GM21737 (cell line): ENCODE measurements around the gene WNT11.
"Not testable (repeated sequence)": the region's sequence is repeated elsewhere in the genome, so short reads cannot be mapped to it uniquely, and the experiment has no call there.

ENCODE experiments used
- ATAC-seq: cut with Tn5 transposase; IDR thresholded peaks from one replicate; pipeline ENCODE4 v1.9.1; 2021; ENCODE audit warnings: mild to moderate bottlenecking, moderate library complexity; ENCODE audit not compliant: unreplicated experiment

WNT11 gene

DNA sequence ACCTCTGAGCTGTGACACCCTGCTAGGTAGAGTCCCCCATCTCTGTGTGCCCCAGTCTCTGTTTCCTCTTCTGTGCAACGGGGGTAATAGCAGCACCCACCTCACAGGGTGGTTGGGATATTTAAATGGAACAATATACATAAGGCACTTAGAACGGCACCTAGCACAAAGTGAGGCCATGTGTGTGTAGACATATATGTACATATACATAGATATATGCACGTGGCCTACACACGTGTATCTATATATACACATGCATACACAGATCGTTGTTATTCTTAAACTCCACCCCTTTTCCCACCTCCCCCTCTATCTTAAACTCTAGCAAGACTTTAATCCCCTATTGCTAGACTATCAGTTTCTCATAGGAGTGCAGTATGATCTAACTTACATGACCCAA, 2.4 kb downstream of the WNT11 start:
- no peak for ATAC-seq

- no peak for ATAC-seq
Measured at GRCh38 chr11:76203131-76203925, 3.0 kb downstream of the WNT11 start.

DNA sequence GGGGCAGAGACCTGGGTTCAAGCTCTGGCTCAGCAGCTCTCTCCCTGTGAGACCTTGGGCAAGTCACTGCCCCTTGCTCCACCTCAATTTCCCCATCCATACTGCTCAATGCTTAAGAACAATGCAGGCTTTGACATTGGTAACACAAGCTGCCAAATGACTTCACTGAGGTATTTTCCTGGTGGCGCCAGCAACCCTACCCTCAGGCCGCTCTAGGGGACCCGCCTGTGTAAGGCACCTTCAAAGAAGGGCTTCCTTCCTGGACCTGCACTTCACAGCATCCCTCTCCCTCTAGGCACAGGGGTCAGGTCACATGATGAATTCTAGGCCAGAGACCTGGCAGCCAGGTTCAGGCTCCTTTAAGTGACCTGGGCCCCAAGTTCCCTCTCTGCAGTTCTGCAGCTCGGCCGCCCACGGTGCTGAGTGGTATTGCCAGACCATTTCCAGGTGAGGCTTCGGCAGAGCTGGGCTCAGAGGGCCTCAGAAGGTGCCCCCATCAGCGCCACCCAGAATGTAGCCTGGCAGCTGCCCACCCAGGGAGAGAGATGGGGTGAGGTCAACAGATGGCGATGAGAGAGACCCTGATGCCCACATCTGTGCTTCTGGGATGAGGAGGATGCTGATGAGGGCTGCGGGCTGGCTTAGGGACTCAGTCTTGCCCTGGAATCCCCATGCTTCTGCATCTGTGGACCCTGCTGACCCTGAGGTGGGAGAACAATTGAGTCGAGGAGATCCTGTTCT, 4.5 kb downstream of the WNT11 start:
- no peak for ATAC-seq

DNA sequence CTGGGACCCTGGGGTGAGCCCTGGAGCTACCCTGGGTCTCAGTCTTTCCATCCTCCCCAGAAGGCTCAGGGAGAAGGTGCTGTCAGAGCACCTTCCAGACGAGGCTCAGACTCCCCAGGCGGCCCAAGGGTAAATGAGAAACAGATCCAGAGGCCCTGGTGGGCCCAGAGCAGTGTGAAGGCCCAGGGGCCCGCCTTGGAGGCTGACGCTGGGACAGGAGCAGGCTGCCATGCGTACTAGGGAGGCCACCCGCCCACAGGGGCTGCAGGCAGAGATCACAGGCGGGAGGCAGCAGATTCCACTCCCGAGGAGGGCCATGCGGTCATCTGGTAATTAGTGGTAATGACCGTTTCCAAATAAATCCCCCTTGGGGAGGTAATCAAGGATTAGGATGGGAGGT, 5.2 kb downstream of the WNT11 start:
- ATAC-seq, result no peak

GRCh38 chr11:76200006-76200940, 6.0 kb downstream of the WNT11 start:
- ATAC-seq, result no peak

DNA sequence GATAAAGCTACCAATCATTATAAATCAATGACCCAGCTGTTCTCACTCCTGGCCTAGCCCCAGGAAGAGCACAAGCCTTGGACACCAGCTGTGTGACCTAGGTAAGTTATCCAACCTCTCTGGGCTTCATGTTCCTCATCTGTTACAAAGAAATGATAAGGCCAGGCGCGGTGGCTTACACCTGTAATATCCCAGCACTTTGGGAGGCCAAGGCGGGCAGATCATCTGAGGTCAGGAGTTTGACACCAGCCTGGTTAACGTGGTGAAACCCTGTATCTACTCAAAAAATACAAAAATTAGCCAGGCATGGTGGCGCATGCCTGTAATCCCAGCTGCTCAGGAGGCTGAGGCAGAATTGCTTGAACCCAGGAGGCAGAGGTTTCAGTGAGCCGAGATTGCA, 7.6 kb downstream of the WNT11 start:
- ATAC-seq, result not testable (repeated sequence)

- ATAC-seq, result no peak
Measured at GRCh38 chr11:76197941-76198640, 8.2 kb downstream of the WNT11 start.

DNA sequence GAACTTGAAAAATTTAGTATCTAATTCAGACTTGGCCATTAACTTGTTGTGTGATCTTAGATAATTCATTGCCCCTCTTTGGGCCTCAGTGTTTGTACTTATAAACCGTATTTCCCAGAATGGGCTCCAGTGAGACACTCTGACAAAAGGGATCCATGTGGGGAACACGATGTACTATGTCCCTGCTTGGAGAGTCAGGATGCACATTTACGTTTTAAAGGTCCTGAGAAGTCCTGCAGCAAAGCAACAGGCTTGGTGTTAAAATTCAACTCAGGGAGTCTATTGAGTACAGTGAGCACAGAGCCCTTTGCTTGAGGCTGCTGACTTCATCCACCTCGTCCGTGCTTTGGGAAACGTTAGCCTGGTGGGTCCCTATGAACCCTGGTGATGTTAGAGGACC, 9.0 kb downstream of the WNT11 start:
- ATAC-seq, result no peak

- ATAC-seq, result no peak
Measured at GRCh38 chr11:76196849-76197248, 9.5 kb downstream of the WNT11 start.

- no peak for ATAC-seq
Measured at GRCh38 chr11:76194872-76195668, 11.2 kb downstream of the WNT11 start.

- no peak for ATAC-seq
Measured at GRCh38 chr11:76193219-76193618, 13.1 kb downstream of the WNT11 start.

- ATAC-seq, result no peak
Measured at GRCh38 chr11:76190376-76190775, 15.9 kb downstream of the WNT11 start.

- ATAC-seq, result no peak
Measured at GRCh38 chr11:76189682-76190081, 16.6 kb downstream of the WNT11 start.

DNA sequence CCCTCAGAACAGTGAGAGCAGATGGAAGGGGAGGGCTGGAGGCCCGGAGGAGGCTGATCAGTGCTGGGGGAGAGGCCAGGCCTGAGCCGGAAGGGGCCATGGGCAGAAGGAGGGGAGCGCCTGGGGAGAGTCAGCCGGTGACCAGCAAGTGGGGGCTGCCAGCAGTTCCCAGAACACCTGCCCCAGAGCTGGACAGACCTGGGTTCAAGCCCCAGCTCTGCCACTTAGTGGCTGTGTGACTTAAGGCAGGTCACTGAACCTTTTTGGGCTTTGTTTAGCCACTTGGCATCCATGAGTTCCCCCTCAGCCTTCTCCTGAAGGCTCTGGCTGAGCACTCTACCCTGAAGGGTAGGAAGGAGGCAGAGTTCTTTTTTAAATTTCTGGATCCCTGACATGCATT, 17.4 kb downstream of the WNT11 start:
- ATAC-seq, result no peak

- no peak for ATAC-seq
Measured at GRCh38 chr11:76186776-76187279, 19.5 kb downstream of the WNT11 start.

GRCh38 chr11:76185931-76186401, 20.3 kb downstream of the WNT11 start:
- no peak for ATAC-seq

DNA sequence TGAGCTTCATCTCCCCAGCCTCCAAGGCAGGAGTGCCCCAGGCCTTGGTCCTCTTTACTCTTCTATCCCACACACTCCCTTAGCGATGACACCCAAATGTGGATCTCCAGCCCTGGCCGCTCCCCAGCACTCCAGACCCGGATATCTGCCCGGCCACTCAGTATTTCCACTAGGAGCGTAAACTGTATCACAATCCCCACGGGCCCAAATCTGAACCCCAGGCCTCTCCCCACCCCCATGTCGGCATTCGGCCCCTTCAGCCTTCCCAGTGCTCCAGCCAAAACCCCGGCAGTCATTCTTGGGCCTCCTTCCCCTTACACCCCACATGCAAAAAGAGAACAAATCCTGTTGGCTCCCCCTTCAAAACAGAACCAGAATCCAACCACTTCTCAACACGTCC, 20.8 kb downstream of the WNT11 start:
- no peak for ATAC-seq

- ATAC-seq, result no peak
Measured at GRCh38 chr11:76184551-76184993, 21.7 kb downstream of the WNT11 start.

DNA sequence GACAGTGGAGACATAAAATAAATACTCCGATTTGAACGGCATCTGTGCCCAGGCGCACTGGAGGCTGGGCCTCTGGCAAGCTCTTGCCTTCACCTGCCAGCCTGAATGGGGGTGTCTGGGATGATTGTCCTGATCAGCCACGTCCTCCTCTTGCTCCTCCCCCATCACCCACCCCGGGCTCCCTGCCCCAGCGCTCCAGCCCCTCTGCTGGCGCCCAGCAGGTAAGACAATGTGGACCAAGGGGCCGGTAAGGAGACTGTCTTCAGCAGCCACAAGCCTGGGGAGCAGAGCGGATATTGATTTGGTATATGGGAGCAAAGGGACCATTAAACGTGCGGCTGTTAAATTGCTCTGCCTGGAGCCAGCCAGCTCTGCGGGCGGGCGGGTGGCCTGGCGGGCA, 24.9 kb downstream of the WNT11 start:
- ATAC-seq, result no peak
